ENCODE data around the gene SLC47A2.

The SLC47A2 gene

GRCh38 chr17:19728084-19728495 is 11.7 kb upstream of the SLC47A2 start:
- DNase-seq (ENCODE audit: low spot score): peak; percentile 90

- DNase-seq (ENCODE audit: low spot score): peak; percentile 97
Observed at GRCh38 chr17:19727501-19728078, 11.2 kb upstream of the SLC47A2 start.

- DNase-seq (ENCODE audit: low spot score): peak; percentile 7
Observed at GRCh38 chr17:19726631-19727376, 10.4 kb upstream of the SLC47A2 start.

DNA sequence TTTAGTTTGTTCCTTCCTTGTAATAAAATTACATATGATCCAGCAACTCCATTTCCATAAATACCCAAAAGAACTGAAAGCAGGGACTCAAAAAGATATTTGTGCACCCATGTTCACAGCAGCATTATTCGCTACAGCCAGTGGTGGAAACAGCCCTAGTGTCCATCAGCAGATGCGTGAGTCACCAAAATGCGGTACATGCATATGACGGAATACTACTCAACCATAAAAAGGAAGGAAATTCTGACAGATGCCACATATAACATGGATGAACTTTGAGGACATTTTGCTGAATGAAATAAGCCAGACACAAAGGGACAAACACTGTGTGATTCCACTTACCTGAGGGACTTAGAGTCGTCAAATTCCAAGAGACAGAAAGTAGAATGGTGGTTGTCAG is 9.1 kb upstream of the SLC47A2 start:
- DNase-seq (ENCODE audit: low spot score): no peak

DNA sequence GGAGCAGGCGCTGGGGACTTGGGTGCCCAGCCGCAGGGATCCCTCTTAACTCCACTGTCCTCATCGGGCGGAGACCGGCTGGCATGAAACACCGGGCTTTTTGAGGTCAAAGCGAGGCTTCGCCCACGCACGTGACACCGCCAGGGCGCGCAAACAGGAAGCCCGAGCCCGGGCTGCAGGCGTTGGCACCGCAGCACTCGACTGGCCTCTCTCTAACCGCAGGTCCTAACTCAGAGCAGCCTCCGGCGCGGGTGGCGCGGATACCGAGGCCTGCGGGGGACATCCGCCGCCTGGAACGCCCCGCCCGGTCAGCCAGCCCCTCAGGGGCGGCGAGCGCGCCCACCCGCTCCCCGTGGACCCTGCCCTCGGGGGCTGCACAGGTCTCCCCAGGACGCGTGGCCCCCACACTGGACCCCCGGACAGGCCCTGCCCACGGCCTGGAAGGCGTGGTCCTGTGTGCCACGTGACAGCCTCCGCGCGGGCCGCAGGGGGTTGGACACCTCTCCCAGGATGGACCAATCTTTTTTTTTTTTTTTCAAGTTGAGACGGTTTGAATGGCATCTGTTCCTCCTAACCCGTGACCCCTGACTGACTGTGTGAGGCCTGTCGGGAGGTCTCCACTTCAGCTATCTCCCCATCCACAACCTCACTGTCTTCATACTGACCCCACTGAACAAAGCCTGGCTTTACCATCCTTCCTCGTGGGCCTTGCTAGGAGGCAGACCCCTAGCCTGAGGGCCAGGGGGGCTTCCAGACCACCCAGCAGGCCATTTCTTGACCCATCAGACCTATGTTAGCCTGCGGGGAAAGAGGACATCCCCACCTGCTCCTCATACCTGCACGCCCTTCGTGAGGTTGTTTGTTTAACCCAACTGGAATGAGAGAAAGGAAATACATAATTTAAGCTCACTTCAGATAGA is 8.4 kb upstream of the SLC47A2 start:
- DNase-seq (ENCODE audit: low spot score): peak; percentile 47

DNA sequence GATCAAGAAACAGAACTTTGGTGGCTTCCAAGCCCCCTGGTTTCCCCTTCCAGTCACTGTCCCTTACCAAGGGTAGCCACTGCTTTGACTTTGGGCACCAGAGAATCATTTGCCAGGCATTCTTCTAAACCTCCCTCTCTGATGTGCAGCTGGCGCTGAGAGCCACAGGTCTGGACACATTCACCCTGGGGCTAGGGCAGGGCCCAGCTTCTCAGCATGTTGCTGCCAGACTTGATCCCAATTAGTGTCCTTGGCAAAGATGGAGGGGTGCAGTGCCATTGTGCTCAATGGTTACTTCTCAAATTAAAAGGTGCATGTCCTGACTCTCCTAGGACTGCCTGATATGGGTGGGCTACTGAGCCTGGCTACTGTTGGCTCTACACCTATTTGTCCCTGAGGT is 7.6 kb upstream of the SLC47A2 start:
- DNase-seq (ENCODE audit: low spot score): no peak

GRCh38 chr17:19720631-19721426 is 4.4 kb upstream of the SLC47A2 start:
- DNase-seq (ENCODE audit: low spot score): no peak

GRCh38 chr17:19720210-19720475 is 3.8 kb upstream of the SLC47A2 start:
- no peak for DNase-seq (ENCODE audit: low spot score)

GRCh38 chr17:19719355-19720209 is 3.2 kb upstream of the SLC47A2 start:
- DNase-seq (ENCODE audit: low spot score): no peak

DNA sequence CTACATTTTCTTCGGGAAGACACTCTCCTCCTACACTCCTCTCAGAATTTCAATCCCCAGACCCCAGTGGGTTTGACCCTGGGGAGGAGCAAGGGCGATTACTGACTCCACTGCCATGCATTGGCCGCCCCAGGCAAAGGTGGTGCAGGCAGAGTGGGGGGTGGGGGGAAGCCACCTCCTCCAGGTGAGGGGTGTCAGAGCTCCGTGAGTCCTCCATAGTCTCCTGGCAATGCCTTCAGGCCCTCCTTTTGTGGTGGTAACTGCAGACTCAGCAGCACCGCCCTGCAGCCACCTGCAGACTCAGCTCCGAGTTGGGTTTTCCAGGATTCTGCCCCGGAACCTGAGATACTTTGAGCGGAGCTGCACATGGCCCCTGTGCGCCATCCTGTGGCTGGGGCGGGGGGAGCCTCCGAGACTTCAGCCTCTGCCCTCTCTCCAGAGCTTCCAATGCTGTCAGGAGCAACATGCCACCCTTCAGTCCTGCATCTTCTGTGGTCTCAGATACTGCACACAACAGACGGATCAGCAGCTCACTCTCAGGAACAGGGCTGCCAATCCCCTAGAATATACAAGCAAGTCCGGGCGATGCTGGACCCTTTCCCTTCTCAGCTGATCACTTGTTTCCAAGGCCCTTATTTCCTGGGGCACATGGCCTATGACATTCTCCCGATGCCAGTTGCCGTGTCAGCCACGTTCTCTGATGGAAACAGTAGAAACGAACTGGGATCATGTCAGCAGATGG is 2.4 kb upstream of the SLC47A2 start:
- no peak for DNase-seq (ENCODE audit: low spot score)

DNA sequence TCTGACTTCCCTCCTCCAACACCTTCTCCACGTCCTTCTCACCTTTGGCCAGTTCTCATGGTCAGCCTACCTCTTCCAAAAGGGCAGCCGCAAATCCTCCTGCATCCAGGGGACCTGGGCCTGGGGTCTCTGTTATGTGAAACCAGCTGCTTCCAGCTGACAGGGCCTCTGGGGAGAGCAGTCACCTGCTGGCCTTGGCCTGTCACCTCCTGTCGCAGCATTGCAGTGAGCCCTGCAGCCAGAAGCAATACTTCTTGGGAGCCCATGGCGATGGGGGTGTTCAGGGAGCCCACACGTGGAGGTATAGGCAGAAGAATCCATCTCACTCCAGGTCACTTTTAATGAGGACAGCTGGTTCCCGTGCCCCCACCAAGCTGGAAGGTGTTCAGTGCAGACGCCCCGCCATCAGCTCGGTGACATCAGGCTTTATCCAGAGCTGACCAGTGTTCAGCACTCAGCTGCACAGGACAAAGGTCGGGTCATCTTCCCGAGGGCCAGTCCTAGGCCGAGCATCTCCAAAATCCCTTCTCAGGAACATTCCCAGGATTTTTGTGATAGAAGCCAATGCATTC is 1.7 kb upstream of the SLC47A2 start:
- DNase-seq (ENCODE audit: low spot score): no peak

DNA sequence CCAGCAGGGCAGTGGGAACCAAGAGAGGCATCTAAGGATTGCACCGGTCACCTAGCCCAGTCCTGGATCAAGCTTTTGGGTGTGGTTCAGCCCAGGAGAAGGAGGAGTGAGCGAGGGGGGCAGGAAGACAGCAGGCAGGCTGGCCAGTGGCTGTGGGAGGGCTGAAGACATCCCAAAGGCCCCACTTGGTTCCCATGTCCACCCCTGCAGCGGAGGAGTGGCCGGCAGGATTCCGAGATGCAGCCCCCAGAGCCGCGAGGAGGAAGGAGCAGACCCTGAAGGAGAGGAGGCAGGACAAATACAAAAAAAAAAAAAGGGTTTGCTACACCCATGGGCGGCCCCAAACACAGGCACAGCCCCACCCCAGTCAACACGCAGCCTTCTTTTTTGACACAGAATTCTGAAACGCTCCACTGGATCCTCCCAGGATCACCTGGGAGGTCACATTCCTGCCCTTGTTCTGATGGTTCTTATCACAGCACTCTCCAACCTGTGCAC is 1.1 kb upstream of the SLC47A2 start:
- DNase-seq (ENCODE audit: low spot score): no peak

DNA sequence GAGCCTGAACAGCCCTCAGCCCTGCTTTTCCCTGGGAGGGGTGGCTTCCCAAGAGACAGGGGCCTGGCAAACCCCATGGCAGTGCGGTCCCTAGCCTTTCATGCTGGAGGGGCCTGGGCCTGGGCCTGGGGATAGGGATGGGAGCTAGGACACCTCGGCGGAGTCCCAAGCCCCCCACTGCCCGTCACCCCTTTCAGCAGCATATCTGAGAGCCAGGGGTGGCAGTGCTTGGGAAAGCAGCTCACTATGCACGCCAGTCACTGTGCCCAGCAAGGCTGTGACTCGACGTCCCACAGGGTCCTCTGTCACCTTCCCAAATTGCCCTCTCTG is 612 bp upstream of the SLC47A2 start:
- no peak for DNase-seq (ENCODE audit: low spot score)

GRCh38 chr17:19714542-19715411 is 1.6 kb downstream of the SLC47A2 start:
- no peak for DNase-seq (ENCODE audit: low spot score)

DNA sequence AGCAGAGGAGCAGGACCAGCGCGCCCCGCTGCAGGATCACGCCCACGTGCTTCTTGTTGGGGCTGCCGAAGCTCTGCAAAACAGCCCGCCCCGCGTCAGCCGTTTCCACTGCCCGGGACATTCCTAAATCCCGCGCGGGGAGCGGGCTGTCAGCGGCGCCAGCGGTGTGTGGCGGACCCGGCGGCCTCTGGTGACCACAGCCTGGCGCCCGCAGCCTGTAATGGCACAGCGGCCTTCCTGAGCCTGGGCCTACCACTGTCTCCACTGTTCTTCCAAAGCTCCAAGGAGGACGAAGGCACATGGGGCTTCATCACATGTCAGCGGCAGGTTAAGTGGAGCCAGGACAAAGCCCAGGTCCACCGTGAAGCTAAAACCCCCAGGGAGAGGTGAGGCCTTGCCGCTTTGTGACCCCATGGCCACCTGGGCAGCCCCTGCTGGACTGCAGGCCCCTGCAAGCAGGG is 2.5 kb downstream of the SLC47A2 start:
- no peak for DNase-seq (ENCODE audit: low spot score)

DNA sequence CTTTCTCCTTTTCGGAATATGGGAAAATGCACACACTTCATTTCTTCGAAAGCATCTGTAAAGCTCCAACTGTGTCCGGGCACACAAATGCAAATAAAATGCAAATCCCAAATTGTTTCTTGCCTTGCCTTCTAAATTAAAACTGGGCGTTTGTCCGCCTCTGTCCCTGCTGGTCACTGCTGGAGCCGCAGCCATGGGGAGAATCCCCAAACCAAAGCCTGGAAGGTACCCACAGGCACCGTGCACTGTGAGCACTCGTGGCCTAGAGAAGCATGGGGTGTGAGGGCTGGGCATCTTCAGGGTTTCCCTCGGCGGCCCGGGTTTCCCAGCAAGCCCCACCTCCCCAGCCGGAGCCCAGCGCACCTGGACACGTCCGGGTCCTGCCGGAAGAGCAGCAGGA is 2.9 kb downstream of the SLC47A2 start:
- DNase-seq (ENCODE audit: low spot score): no peak

GRCh38 chr17:19712436-19713004 is 3.9 kb downstream of the SLC47A2 start:
- no peak for DNase-seq (ENCODE audit: low spot score)

- no peak for DNase-seq (ENCODE audit: low spot score)
Observed at GRCh38 chr17:19709841-19710240, 6.5 kb downstream of the SLC47A2 start.
